ENCODE results near the gene TBC1D22A. TPM values are rescaled to one million over a fixed set of nuclear protein-coding genes. Genes with fewer than 3 reads are reported as not detected.

The TBC1D22A gene
- total and polyA plus RNA-seq, 9 of the 15 experiments (the other 6 are each of a cell fraction or from before 2014, with no cell fraction given): 0.20 to 11.5 (median 5.2) TPM

- TF ChIP-seq HBP1 (CRISPR knock-in tag; IDR thresholded peaks at IDR 0.05): no peak
- TF ChIP-seq ZNF124 (CRISPR knock-in tag; IDR thresholded peaks at IDR 0.05): no peak
- TF ChIP-seq ZNF431 (CRISPR knock-in tag; IDR thresholded peaks at IDR 0.05): no peak
- TF ChIP-seq TEAD4 (IDR thresholded peaks at IDR 0.05; ENCODE audit: low read length): no peak
- no peak for TF ChIP-seq TEAD4 (CRISPR knock-in tag; IDR thresholded peaks at IDR 0.05; ENCODE audit: borderline replicate concordance)
- no peak for TF ChIP-seq PBX2 (CRISPR knock-in tag; IDR thresholded peaks at IDR 0.05; ENCODE audit: low read depth)
- no peak for TF ChIP-seq PBX2 (tag; conservative IDR thresholded peaks at IDR 0.05; ENCODE audit: low read depth)
- no peak for TF ChIP-seq RNF219 (CRISPR knock-in tag; IDR thresholded peaks at IDR 0.05)
- TF ChIP-seq ZNF217 (CRISPR knock-in tag; IDR thresholded peaks at IDR 0.05): no peak
Observed at GRCh38 chr22:47101321-47101885, 339.0 kb downstream of the TBC1D22A start (continued).

All from K562 (cell line).